Smooth muscle cell (in vitro differentiated cells): ENCODE data around the gene CDH6. TPM values are rescaled to one million over a fixed set of nuclear protein-coding genes. Genes with fewer than 3 reads are reported as not detected.

Experiments
- DNase-seq: peaks from one replicate; lab custom pipeline; 2025; ENCODE audit not compliant: unreplicated experiment; lab: John Stamatoyannopoulos, UW
- H2AFZ ChIP-seq: fragments of 200-600 bp; sonication (generic); 2 replicates; pipeline ENCODE4 v1.6.0; 2016; ENCODE audit warnings: antibody characterized with exemption, low read depth, mild to moderate bottlenecking
- H3F3A ChIP-seq: fragments of 200-600 bp; sonication (generic); 2 replicates; pipeline ENCODE4 v1.6.0; 2017; ENCODE audit warnings: antibody characterized with exemption, low read depth
- H3K27ac ChIP-seq: fragments of 200-600 bp; sonication (generic); 2 replicates; pipeline ENCODE4 v1.5.1; 2016; ENCODE audit warnings: low read depth, mild to moderate bottlenecking
- H3K27me3 ChIP-seq: fragments of 200-600 bp; sonication (generic); 2 replicates; pipeline ENCODE4 v1.6.1; 2016; ENCODE audit warnings: low read depth, mild to moderate bottlenecking
- H3K36me3 ChIP-seq: fragments of 200-600 bp; sonication (generic); 2 replicates; pipeline ENCODE4 v1.5.1; 2016; ENCODE audit warnings: low read depth
- H3K4me1 ChIP-seq: fragments of 200-600 bp; sonication (generic); 2 replicates; pipeline ENCODE4 v1.5.1; 2016; ENCODE audit warnings: low read depth
- H3K4me2 ChIP-seq: fragments of 200-600 bp; sonication (generic); 2 replicates; pipeline ENCODE4 v1.6.0; 2016; ENCODE audit warnings: mild to moderate bottlenecking
- H3K4me3 ChIP-seq: fragments of 200-600 bp; sonication (generic); 2 replicates; pipeline ENCODE4 v1.5.1; 2016; ENCODE audit warnings: mild to moderate bottlenecking
- H3K79me2 ChIP-seq: fragments of 200-600 bp; sonication (generic); 2 replicates; pipeline ENCODE4 v1.6.0; 2016; ENCODE audit warnings: low read depth, mild to moderate bottlenecking
- H3K9ac ChIP-seq: fragments of 200-600 bp; sonication (generic); 2 replicates; pipeline ENCODE4 v1.6.0; 2016; ENCODE audit warnings: low read depth
- H3K9me3 ChIP-seq: fragments of 200-600 bp; sonication (generic); replicated peaks from 2 replicates; pipeline ENCODE4 v1.5.1; 2016; ENCODE audit warnings: low read depth
- H4K20me1 ChIP-seq: fragments of 200-600 bp; sonication (generic); 2 replicates; pipeline ENCODE4 v1.6.0; 2016; ENCODE audit warnings: low read depth
- CTCF ChIP-seq: fragments of 200-600 bp; sonication (generic); IDR thresholded peaks from 2 replicates; pipeline ENCODE4 v1.5.1; 2017; ENCODE audit warnings: borderline replicate concordance, mild to moderate bottlenecking, antibody characterized with exemption; ENCODE audit not compliant: insufficient read depth, poor library complexity, severe bottlenecking
- WGBS: methylation state at CpG from one replicate; pipeline ENCODE4 v1.1.7; 2016; ENCODE audit warnings: low lambda C conversion rate; 5-methylcytosine and 5-hydroxymethylcytosine counted together
- polyA plus RNA-seq: library from polyadenylated mRNA; unstranded; fragments of >200 nt; fragmentation: Nextera tagmentation; extraction: Ambion mirVana; gene quantifications from 2 replicates; pipeline ENCODE4 v1.2.1, GENCODE V29; 2016
- total RNA-seq: library from RNA; depleted of rRNA; stranded (reverse); fragments of >200 nt; gene quantifications from 2 replicates; pipeline ENCODE4 v1.2.3, GENCODE V29; 2014

Gene CDH6
- total and polyA plus RNA-seq, 2 experiments from 2014 or later: 1.5 to 5.9 TPM

DNA sequence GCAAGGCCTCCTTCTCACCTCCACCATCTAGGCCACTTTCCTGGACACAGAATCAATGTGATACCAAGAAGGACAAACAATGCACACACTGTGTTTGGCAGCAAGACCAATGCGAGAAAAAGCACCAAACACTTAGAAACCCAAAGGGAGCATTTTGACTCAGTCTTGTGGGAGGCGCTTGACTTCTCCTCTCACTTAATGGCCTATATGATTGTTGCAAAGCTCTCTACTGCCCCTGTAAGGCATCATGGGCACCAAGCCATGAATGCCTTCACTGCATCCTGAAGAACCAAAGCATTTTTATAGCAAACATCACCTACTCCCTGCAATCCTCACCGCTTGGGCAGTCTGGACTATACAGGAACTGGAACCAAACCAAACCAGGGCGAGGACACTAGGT is 57.5 kb downstream of the CDH6 start:
- Histone ChIP-seq H3K36me3 (no peaks in the 10 kb centered on the region), H3K4me2 (no peak overlapping the region), H3K9me3 (no peaks in the 10 kb centered on the region), H3K27ac (no peak overlapping the region), H3K4me3 (no peak overlapping the region), H3K9ac (no peak overlapping the region), H3F3A (no peaks in the 10 kb centered on the region), H3K79me2 (no peaks in the 10 kb centered on the region), H3K4me1 (peaks cover 12% of the 10 kb centered on the region), H4K20me1 (no peaks in the 10 kb centered on the region), H3K27me3 (no peaks in the 10 kb centered on the region), H2AFZ (no peak overlapping the region)
- no peak for DNase-seq
- WGBS: 92% methylated on average over 4 of the region's 4 CpGs
- TF ChIP-seq CTCF: no peak

DNA sequence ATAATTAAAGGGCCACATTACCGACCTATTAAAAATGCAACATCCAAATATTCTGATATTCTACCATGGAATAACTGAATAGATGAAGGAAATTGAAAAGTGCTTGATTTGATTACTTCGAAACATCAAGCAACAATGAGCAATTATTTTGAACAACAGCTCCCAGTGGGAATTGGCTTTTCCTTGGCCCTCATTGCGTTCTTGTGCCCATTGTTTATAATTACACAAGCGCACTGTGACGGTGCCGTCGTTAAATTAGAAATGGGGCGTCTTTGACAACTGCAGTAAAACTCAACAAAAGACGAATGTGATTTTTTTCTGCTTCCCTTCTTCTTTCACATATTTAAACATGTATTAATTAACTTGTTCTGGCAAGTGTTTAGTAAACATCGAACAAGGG is 61.6 kb downstream of the CDH6 start:
- Histone ChIP-seq H3K9ac (no peak overlapping the region), H3K4me2 (no peak overlapping the region), H3K4me1 (peaks cover 18% of the 10 kb centered on the region), H3K4me3 (no peak overlapping the region), H3K36me3 (no peaks in the 10 kb centered on the region), H3K9me3 (no peaks in the 10 kb centered on the region), H3F3A (no peaks in the 10 kb centered on the region), H3K79me2 (no peaks in the 10 kb centered on the region), H2AFZ (no peak overlapping the region), H3K27ac (no peak overlapping the region), H3K27me3 (no peaks in the 10 kb centered on the region), H4K20me1 (no peaks in the 10 kb centered on the region)
- DNase-seq: no peak
- TF ChIP-seq CTCF: no peak
- 88% methylated on average over 10 of the region's 10 CpGs for WGBS

- Histone ChIP-seq H3K79me2 (no peaks in the 10 kb centered on the region), H3K4me1 (peaks cover 1% of the 10 kb centered on the region), H4K20me1 (no peaks in the 10 kb centered on the region), H3K9ac (no peak overlapping the region), H3K27ac (no peak overlapping the region), H3F3A (no peaks in the 10 kb centered on the region), H3K4me3 (no peak overlapping the region), H3K4me2 (peak overlapping the region; percentile 60), H2AFZ (no peak overlapping the region), H3K9me3 (no peaks in the 10 kb centered on the region), H3K36me3 (no peaks in the 10 kb centered on the region), H3K27me3 (no peaks in the 10 kb centered on the region)
- 42% methylated on average over 2 of the region's 2 CpGs for WGBS
- no peak for TF ChIP-seq CTCF
- DNase-seq: no peak
Measured at GRCh38 chr5:31268256-31268655, 74.8 kb downstream of the CDH6 start.

DNA sequence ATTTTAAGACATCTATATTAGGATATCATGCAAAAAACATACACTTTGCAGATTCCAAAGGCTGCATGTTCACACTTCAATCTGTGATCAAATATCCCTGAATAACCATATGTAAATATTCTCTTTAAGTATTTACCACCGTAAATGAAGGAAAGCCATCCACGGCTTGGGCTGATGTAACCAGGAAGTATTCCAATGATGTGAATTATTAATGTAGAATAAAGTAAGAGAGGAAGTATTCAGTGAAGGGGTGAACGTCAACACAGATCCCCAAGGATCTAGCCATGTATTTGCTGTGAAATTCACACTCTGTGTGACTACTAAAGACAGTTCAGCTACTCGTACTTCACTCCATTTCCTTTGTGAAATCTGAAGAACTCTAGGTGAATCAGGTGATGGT is 75.2 kb downstream of the CDH6 start:
- no peak for DNase-seq
- Histone ChIP-seq H3K4me1 (peaks cover 5% of the 10 kb centered on the region), H3K27me3 (no peaks in the 10 kb centered on the region), H4K20me1 (no peaks in the 10 kb centered on the region), H3K4me3 (no peak overlapping the region), H3F3A (no peaks in the 10 kb centered on the region), H3K9me3 (no peaks in the 10 kb centered on the region), H3K27ac (no peak overlapping the region), H3K9ac (no peak overlapping the region), H3K36me3 (no peaks in the 10 kb centered on the region), H3K4me2 (no peak overlapping the region), H2AFZ (no peak overlapping the region), H3K79me2 (no peaks in the 10 kb centered on the region)
- 80% methylated on average over 4 of the region's 4 CpGs for WGBS
- TF ChIP-seq CTCF: no peak
